ENCODE data around the gene TMEM40. TPM values are rescaled to one million over a fixed set of nuclear protein-coding genes. Genes with fewer than 3 reads are reported as not detected.

TMEM40 gene
- total and polyA plus RNA-seq, 9 of the 15 experiments (the other 6 are each of a cell fraction or from before 2014, with no cell fraction given), result 0.11 to 0.31 (median 0.14) TPM; not detected in 6

DNA sequence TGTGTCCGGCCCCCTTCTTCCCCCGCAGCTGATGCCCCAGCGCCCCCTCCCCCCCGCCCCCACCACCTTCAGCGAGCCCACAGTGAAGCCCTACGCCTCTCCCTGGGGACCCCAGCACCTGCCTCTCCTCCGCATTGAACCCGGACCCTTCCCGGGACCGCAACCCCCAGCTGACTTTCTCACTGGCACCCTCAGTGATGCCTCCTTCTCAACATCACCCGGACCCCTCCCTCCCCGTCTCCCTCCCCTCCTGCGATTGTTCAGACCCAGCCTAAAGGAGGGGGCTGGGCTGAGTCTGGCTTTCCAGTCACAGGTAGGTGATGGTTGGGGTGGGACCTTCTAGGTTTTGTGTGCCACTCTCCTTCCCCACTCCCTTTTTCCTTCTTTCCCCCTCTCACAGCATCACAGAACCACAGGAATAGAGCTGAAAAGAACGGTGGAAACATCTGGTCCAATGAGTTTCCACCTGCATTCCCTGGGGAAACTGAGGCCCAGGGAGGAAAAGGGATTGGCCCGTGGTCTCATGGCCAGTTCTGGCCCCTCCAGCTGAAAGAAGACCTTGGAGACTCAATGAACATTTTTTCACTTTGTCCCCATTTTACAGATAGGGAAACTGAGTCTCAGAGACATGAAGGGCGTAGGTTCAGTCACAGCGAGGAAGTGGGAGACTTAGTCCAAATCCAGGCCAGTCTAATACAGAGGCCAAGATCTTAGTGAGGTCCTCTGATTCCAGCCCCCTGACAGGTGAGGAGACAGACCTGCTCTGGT is 38.2 kb upstream of the TMEM40 start:
- FAIRE-seq (no peak), ATAC-seq (peak; percentile 1; the same call in 1 of the 3 replicates), DNase-seq (ENCODE audit: extremely low read depth in 1 of 4, low spot score in 3 of 4) (no peak)
- intact Hi-C loops (cut with micrococcal nuclease) (loop anchor here (10.0 kb wide), 1 partner anchor 197 kb away; no protein-coding TSS in a partner anchor), in situ Hi-C loops (cut with MboI) (no loop called here)
- Histone ChIP-seq H3K27ac (ENCODE audit: extremely low read depth, low read depth, low read length) (no peak overlapping the region; the same call in 2 of the 3 replicates), H3K36me3 (ENCODE audit: control insufficient read depth, insufficient read depth, low read length) (no peaks in the 10 kb centered on the region), H4K20me1 (replicated peaks; ENCODE audit: control insufficient read depth, insufficient read depth, low read length) (no peaks in the 10 kb centered on the region), H3K4me1 (replicated peaks in 1 of 2; ENCODE audit: control insufficient read depth in 2 of 2, insufficient read depth in 2 of 2, low read length in 2 of 2) (peaks cover 8 to 25% of the 10 kb centered on the region in 2 experiments; a peak in 3 of 5 replicates), H3K79me2 (ENCODE audit: control insufficient read depth, insufficient read depth, low read length) (peaks cover 6% of the 10 kb centered on the region; the same call in 1 of the 3 replicates), H2AFZ (ENCODE audit: low read depth, low read length) (peak overlapping the region; percentile 100), H3K9me1 (ENCODE audit: control insufficient read depth, insufficient read depth, low read length) (no peaks in the 10 kb centered on the region), H3K9ac (ENCODE audit: insufficient read depth in 1 of 2, low read depth in 2 of 2, low read length in 2 of 2) (peak overlapping the region in 1 of 2 experiments; percentile 93; a peak in 3 of 4 replicates), H3K27me3 (ENCODE audit: control insufficient read depth in 2 of 2, insufficient read depth in 2 of 2, low read length in 2 of 2) (no peaks in the 10 kb centered on the region), H3K9me3 (replicated peaks; ENCODE audit: control insufficient read depth, insufficient read depth, low read depth, low read length) (no peaks in the 10 kb centered on the region), H3K4me2 (ENCODE audit: insufficient read depth, low read length) (peak overlapping the region; percentile 95), H3K4me3 (peak overlapping the region; percentile 73)
- WGBS (ENCODE audit: insufficient coverage, low coverage, missing lambda C conversion rate), result 52% methylated on average over 9 of the region's 17 CpGs
- POLR2A ChIA-PET, result interaction anchor here (1.0 to 6.1 kb wide), 5 partner anchors 10 to 53 kb away, joined by 3 to 65 read pairs (median 6); no protein-coding TSS in a partner anchor
- TSS peak; percentile 46 for BruUV-seq (replicated peaks)
- CTCF ChIA-PET (ENCODE audit: low intra/inter-chr PET ratio), result interaction anchor here (0.7 kb wide), 1 partner anchor 78 kb away, joined by 3 read pairs; no protein-coding TSS in a partner anchor
- TF ChIP-seq BCOR (IDR thresholded peaks at IDR 0.05), result peak; percentile 81
- TF ChIP-seq ESRRA (IDR thresholded peaks at IDR 0.05; ENCODE audit: borderline replicate concordance, low read depth), result peak; percentile 72
- TF ChIP-seq, protein P1, sequence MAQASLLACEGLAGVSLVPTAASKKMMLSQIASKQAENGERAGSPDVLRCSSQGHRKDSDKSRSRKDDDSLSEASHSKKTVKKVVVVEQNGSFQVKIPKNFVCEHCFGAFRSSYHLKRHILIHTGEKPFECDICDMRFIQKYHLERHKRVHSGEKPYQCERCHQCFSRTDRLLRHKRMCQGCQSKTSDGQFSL (CRISPR knock-in tag; IDR thresholded peaks at IDR 0.05), result 0 out of 2 replicates have a peak, but pooled peaks have one; percentile 10
- TF ChIP-seq, protein P1 (tag; IDR thresholded peaks at IDR 0.05), result no peak
- TF ChIP-seq RBM25 (IDR thresholded peaks at IDR 0.05; ENCODE audit: low read depth, low read length, severe bottlenecking), result peak; percentile 72
- TF ChIP-seq PHF8 (IDR thresholded peaks at IDR 0.05; ENCODE audit: borderline replicate concordance, low read length), result no peak
- TF ChIP-seq, protein P2, sequence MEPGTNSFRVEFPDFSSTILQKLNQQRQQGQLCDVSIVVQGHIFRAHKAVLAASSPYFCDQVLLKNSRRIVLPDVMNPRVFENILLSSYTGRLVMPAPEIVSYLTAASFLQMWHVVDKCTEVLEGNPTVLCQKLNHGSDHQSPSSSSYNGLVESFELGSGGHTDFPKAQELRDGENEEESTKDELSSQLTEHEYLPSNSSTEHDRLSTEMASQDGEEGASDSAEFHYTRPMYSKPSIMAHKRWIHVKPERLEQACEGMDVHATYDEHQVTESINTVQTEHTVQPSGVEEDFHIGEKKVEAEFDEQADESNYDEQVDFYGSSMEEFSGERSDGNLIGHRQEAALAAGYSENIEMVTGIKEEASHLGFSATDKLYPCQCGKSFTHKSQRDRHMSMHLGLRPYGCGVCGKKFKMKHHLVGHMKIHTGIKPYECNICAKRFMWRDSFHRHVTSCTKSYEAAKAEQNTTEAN (CRISPR knock-in tag; IDR thresholded peaks at IDR 0.05), result 0 out of 2 replicates have a peak, but pooled peaks have one; percentile 41
- TF ChIP-seq, protein P3, sequence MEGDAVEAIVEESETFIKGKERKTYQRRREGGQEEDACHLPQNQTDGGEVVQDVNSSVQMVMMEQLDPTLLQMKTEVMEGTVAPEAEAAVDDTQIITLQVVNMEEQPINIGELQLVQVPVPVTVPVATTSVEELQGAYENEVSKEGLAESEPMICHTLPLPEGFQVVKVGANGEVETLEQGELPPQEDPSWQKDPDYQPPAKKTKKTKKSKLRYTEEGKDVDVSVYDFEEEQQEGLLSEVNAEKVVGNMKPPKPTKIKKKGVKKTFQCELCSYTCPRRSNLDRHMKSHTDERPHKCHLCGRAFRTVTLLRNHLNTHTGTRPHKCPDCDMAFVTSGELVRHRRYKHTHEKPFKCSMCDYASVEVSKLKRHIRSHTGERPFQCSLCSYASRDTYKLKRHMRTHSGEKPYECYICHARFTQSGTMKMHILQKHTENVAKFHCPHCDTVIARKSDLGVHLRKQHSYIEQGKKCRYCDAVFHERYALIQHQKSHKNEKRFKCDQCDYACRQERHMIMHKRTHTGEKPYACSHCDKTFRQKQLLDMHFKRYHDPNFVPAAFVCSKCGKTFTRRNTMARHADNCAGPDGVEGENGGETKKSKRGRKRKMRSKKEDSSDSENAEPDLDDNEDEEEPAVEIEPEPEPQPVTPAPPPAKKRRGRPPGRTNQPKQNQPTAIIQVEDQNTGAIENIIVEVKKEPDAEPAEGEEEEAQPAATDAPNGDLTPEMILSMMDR (IDR thresholded peaks at IDR 0.05 in 2 of 3, conservative IDR thresholded peaks at IDR 0.05 in 1 of 3; ENCODE audit: insufficient read depth in 2 of 3, low read depth in 1 of 3, low read length in 3 of 3), result no peak
- peak in 1 of 2 experiments; percentile 39; a peak in 3 of 4 replicates for TF ChIP-seq KDM1A (IDR thresholded peaks at IDR 0.05)
- TF ChIP-seq CSDE1 (IDR thresholded peaks at IDR 0.05), result no peak
